T1000 (cell line): Measurements from ENCODE around the gene UGT2A2.

Experiments used
- DNase-seq: peaks from one replicate; lab custom pipeline; 2025; ENCODE audit warnings: mixed read lengths; lab: John Stamatoyannopoulos, UW

The UGT2A2 gene

GRCh38 chr4:69576251-69576877 lies 63.1 kb downstream of the UGT2A2 start:
- DNase-seq = no peak

- no peak for DNase-seq
Observed at GRCh38 chr4:69568787-69569186, 70.7 kb downstream of the UGT2A2 start.

GRCh38 chr4:69563424-69563823 lies 76.0 kb downstream of the UGT2A2 start:
- DNase-seq = no peak

GRCh38 chr4:69549651-69550050 lies 89.8 kb downstream of the UGT2A2 start:
- no peak for DNase-seq

GRCh38 chr4:69546134-69546765 lies 93.2 kb downstream of the UGT2A2 start:
- no peak for DNase-seq
